ENCODE results near the gene RAD51B. TPM values are rescaled to one million over a fixed set of nuclear protein-coding genes. Genes with fewer than 3 reads are reported as not detected.

RAD51B gene
- total RNA-seq, 1 experiment from 2014 or later: 29.9 TPM

DNA sequence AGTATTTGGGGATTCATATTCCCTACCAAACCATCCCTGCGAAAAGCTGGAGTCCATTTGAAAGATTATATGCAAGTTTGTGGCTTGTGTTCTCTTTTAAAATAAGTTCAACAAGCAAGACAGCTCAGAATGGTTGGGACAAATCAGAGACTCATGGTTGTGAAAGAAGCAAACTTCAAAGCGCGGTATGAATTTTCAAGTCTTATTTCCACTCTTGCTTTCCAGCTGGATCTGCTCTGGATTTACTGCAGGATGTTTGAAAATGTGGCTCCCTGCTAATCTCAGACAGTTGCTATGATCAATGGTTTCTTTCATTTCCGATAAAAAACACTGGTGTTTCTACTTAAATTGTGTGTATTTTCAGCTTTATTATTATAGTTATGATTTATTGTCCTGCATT lies 477.5 kb downstream of the RAD51B start:
- CTCF ChIA-PET: no interaction called here

DNA sequence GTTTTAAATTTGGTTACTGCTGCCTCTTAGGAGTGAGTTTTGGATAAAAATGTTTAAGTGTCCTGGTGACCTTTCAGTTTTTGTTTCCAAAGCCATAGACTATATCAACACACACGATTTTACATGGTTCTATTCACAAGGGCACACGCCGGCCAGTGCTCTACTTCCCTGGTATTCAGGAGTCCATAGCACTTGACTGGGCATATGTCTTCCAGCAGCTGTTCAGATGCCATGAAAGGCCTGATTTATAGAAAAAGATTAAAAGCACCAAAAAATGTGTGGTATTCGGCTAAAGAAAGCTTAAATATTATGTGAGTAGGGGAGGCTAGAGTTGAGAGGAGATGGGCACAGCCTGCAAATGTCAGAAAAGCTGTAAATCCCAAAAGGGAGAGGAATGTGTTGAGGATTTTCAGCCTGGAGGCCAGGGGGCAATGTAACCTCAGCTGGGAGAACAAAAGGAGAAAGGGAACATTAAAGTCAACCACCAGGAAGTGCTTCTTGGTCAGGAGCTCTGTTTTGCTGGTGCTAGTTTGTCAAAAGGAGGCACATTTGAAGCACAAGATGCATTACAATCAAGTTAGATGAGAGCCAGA lies 478.4 kb downstream of the RAD51B start:
- Histone ChIP-seq H3F3A (ENCODE audit: insufficient read depth, low read depth) (no peaks in the 10 kb centered on the region), H3K27ac (no peak overlapping the region), H3K4me3 (no peak overlapping the region), H3K4me2 (no peak overlapping the region), H4K20me1 (ENCODE audit: insufficient read depth) (no peaks in the 10 kb centered on the region), H3K4me1 (replicated peaks; ENCODE audit: insufficient read depth) (0 out of 2 replicates have a peak, but pooled peaks cover 8% of the 10 kb centered on the region), H2AFZ (no peak overlapping the region), H3K79me2 (ENCODE audit: low read depth) (no peaks in the 10 kb centered on the region), H3K9me3 (ENCODE audit: insufficient read depth, low read depth) (peaks cover 5% of the 10 kb centered on the region; the same call in 1 of the 2 replicates), H3K27me3 (ENCODE audit: insufficient read depth, low read depth) (no peaks in the 10 kb centered on the region), H3K9me2 (ENCODE audit: insufficient read depth) (no peaks in the 10 kb centered on the region), H3K36me3 (ENCODE audit: low read depth) (no peaks in the 10 kb centered on the region)
- BruUV-seq (replicated peaks): no TSS peak
- ChIA-PET CTCF (interaction anchor here (0.6 kb wide), 1 partner anchor 49 kb away, joined by 4 read pairs; no protein-coding TSS in a partner anchor), POLR2A (ENCODE audit: unreplicated experiment) (interaction anchor here (0.7 kb wide), 1 partner anchor 9 kb away, joined by 8 read pairs; no protein-coding TSS in a partner anchor)
- TF ChIP-seq EZH2 (IDR thresholded peaks at IDR 0.05; ENCODE audit: low read depth) (no peak), CTCF (conservative IDR thresholded peaks at IDR 0.05) (0 out of 2 replicates have a peak, but pooled peaks have one; percentile 20)
- DNase-seq: no peak
- intact Hi-C loops (cut with micrococcal nuclease; ENCODE audit: unreplicated experiment): loop anchor here (2.0 kb wide), 1 partner anchor 491 kb away; no protein-coding TSS in a partner anchor

More for the DNA sequence above, 477.5 kb downstream of the RAD51B start:
- POLR2A ChIA-PET (ENCODE audit: unreplicated experiment): no interaction called here
- no peak for DNase-seq
- no peaks in the 10 kb centered on the region for H3K36me3 ChIP-seq (ENCODE audit: low read depth)
- H3K27ac ChIP-seq: no peak overlapping the region
- H3K4me3 ChIP-seq: no peak overlapping the region
- H3K9me3 ChIP-seq (ENCODE audit: insufficient read depth, low read depth): peaks cover 5% of the 10 kb centered on the region; the same call in 1 of the 2 replicates
- no peak overlapping the region for H3K4me2 ChIP-seq
- no peaks in the 10 kb centered on the region for H4K20me1 ChIP-seq (ENCODE audit: insufficient read depth)
- no peaks in the 10 kb centered on the region for H3K79me2 ChIP-seq (ENCODE audit: low read depth)
- H3F3A ChIP-seq (ENCODE audit: insufficient read depth, low read depth): no peaks in the 10 kb centered on the region
- intact Hi-C loops (cut with micrococcal nuclease; ENCODE audit: unreplicated experiment): no loop called here
- BruUV-seq (replicated peaks): no TSS peak
- peaks cover 12% of the 10 kb centered on the region for H3K4me1 ChIP-seq (replicated peaks; ENCODE audit: insufficient read depth)
- no peak for TF ChIP-seq EZH2 (IDR thresholded peaks at IDR 0.05; ENCODE audit: low read depth)
- TF ChIP-seq CTCF (conservative IDR thresholded peaks at IDR 0.05): no peak
- H3K9me2 ChIP-seq (ENCODE audit: insufficient read depth): no peaks in the 10 kb centered on the region
- H3K27me3 ChIP-seq (ENCODE audit: insufficient read depth, low read depth): no peaks in the 10 kb centered on the region
- no peak overlapping the region for H2AFZ ChIP-seq

DNA sequence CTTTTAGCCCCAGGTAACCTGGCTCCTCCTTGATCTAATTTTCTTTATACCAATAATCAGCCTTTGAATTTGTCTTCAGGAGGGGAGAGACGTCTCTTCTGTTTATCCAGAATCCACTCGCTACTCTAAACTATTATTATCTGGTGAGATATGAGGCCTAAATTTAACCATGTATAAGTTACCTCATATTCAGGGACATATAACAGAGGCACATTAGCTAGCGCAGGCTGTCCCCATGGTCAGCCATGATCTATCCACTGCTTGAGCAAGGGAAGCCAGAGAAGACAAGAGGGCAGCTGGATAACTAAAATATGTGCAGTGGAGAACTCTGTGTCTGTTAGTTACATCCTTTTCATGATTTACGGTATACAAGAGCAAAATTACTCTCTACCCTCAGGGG lies 481.0 kb downstream of the RAD51B start:
- peaks cover 5% of the 10 kb centered on the region; the same call in 1 of the 2 replicates for H3K9me3 ChIP-seq (ENCODE audit: insufficient read depth, low read depth)
- no peak overlapping the region for H3K4me3 ChIP-seq
- no peaks in the 10 kb centered on the region for H4K20me1 ChIP-seq (ENCODE audit: insufficient read depth)
- H3K4me2 ChIP-seq: no peak overlapping the region
- peaks cover 22% of the 10 kb centered on the region for H3K4me1 ChIP-seq (replicated peaks; ENCODE audit: insufficient read depth)
- ChIA-PET CTCF (no interaction called here), POLR2A (ENCODE audit: unreplicated experiment) (interaction anchor here (0.6 kb wide), 1 partner anchor 493 kb away, joined by 5 read pairs; no protein-coding TSS in a partner anchor)
- no peak overlapping the region for H3K27ac ChIP-seq
- no peak overlapping the region for H2AFZ ChIP-seq
- H3F3A ChIP-seq (ENCODE audit: insufficient read depth, low read depth): peaks cover 15% of the 10 kb centered on the region
- no peak for DNase-seq
- no peaks in the 10 kb centered on the region for H3K27me3 ChIP-seq (ENCODE audit: insufficient read depth, low read depth)
- intact Hi-C loops (cut with micrococcal nuclease; ENCODE audit: unreplicated experiment): no loop called here
- H3K79me2 ChIP-seq (ENCODE audit: low read depth): no peaks in the 10 kb centered on the region
- no peaks in the 10 kb centered on the region for H3K9me2 ChIP-seq (ENCODE audit: insufficient read depth)
- BruUV-seq (replicated peaks): no TSS peak
- H3K36me3 ChIP-seq (ENCODE audit: low read depth): no peaks in the 10 kb centered on the region
- TF ChIP-seq EZH2 (IDR thresholded peaks at IDR 0.05; ENCODE audit: low read depth): no peak
- no peak for TF ChIP-seq CTCF (conservative IDR thresholded peaks at IDR 0.05)
